Activated naive CD4-positive, alpha-beta T cell treated with anti-CD3 and anti-CD28 coated beads, Interleukin-2, amount 50 U/mL, for 16 hours (primary cell): ENCODE measurements around the gene NEUROD2.
"Not testable (repeated sequence)": the region's sequence is repeated elsewhere in the genome, so short reads cannot be mapped to it uniquely, and the experiment has no call there.

ENCODE experiments used
- DNase-seq: peaks from one replicate; pipeline ENCODE4 v3.0.0-alpha.2; 2020

Gene NEUROD2

DNA sequence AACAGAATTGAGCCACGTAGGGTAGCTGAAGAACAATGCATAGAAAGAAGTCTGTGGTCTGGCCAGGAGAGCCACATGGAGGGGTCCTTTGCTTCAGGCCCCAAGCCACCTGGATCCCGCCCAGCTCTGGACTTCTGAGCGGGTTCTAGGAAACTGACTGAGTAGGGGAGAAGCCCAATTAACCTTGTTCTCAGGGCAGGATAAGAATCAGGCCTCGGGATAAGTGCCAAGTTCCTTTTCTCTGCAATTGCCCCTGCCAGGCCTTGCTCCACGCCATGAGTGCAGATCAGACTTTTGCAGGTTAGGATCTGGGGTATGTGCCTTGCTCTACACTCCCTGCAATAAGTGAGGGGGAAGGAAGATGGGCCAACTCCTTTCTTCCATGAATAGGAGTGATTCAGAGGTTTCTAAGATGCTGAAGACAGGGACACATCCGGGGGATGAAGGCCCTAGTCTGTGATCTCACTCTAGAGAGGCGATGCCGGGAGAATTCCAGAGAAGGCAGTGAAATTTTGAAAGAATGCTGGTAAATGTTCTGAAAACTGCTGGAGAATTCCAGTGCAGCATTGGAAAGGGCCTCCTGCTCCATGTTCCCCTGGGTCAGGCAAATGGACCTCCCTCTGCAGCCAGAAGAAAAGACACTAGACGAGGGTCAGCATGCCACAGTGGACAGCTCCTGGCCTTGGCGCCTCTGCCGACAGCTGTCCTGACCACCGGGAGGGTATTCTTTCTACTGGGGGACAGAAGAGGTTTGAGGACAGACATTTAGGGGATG lies 5.8 kb downstream of the NEUROD2 start:
- DNase-seq: no peak

DNA sequence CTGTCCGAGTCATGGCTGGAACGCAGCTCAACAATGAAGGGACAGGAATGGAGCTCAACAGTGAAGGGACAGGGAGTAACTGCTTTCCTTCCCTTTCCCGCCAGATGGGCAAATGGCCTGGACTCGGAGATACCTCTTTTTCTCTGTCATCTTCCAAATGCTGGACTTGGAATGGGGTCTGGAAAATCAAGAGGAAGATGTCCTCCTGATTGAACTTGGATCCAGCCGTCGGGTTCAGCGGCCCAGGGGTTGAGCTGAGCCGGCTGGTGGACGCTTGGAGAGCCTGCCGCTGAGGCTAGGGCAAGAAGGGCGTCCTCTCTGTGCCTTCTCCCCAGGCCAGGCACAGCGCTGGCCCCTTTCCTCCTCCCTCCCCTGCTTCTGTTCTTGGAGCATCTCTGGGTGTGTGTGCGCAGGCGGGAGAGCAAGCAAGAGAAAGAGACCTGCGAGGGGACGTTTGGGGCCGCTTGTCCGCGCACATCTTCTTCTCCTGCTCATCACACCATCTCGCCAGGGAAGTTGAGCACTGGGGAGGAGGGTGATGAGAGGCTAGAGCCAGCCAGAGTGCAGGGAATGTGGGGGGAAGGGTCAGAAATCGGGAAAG lies 6.6 kb downstream of the NEUROD2 start:
- DNase-seq: no peak

DNA sequence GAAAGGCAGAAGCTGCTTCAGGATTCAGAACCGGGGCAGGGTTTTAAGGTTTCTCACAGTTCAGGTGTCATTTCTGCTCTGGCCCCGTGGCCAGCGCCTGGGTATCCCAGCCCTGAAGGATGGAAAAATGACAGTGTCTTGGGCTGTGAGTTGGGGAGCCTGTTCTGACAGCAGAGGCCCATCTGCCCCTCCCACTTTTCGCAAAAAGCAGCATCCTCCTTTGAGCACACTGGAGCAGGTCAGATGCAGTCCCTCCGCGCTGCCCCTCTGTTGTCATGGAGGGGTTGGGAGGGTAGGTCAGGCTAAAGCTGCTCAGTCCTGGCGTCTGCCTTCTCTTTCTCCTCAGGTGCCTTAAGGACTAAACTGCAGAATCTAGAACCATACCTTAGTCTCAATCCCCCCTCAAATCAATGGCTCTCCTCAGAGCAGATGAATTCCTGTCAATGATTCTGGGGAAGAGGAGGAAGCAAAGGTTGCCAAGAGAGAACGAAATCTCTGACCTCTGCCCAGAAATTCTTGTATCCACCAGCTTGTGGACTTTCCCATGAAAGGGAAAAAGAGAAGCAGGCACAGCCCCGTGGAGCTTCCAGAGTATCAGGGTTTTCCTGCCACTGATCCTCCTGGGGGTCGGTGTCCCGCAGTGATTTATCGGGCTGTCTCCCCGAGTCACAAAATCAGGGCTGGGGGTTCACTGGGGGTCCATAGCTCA lies 7.3 kb downstream of the NEUROD2 start:
- DNase-seq: no peak

DNA sequence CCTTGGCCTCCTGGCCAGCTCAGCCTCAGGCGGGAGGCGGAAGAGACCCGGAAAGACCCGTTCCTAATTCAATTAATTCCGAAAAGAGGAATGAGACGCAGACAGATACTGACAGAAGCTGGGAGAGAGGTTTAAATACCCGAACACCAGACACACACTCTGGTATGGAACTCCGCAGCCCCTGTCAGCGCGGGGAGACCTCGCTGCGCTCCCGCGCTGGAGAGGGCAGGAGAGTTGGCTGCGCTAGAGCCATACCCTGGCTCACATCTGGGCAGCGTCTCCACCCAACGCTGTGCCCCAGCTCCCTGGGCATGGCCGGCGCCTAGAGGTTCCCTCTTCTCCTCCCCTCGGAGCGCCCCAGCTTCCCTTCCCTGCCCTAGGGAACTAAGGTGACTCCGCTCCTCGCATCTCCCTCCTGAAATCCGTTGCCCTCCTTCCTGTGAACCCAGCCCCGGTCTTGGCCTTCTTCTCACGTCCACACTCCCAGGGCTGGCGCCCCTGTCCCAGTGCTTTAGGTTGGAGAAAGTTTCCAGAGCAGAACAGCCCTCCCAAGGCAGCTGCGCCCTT lies 8.0 kb downstream of the NEUROD2 start:
- DNase-seq: no peak

DNA sequence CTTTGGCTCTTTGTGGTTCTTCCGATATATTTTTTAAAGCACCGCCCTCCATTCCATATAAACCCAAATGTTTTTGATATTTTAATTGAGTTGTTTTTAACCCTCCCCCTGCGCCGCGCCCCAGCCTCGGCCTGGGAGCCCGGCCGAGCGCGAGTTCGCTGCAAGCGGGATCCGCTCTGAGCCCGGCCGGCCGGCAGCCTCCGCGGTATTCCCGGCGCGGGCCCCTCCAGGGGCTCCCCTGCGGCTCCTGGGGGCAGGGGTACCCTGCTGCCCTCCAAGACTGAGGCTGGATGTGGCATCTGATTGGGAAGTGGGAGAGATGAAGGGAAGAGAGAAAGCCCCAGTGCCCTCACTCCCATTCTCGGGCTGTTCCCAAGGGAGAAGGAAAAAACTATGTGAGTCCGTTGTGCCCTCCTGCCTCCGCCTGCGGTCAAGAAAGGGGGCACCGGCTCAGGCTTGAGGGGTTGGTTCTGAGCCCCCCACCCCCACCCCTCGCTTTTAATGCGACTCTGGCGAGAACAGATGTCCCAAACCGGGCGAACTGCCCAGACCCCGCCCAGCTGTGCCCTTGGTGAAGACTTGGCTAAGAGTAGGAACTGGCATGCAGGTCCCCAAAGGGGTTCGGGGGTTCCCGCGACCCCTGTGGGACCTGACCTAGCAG lies 8.6 kb downstream of the NEUROD2 start:
- DNase-seq: no peak

DNA sequence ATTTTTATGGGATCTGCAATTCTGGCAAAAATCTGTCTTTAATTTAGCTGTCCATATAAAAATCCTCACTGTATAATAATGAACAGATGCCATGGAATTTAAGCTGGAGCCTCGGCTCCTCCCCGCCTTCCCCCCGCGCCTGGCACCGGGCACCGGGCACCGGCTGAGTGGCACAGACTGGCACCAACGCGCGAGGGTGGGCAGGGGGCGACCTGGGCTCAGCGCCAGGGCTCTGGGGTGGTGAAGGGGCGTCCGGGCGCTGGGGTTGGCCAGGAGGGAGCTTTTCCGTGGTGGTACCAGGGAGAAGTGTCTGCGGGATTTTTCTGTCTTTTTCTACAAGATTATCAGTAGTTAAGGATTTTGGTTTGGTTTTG lies 9.1 kb downstream of the NEUROD2 start:
- no peak for DNase-seq

DNA sequence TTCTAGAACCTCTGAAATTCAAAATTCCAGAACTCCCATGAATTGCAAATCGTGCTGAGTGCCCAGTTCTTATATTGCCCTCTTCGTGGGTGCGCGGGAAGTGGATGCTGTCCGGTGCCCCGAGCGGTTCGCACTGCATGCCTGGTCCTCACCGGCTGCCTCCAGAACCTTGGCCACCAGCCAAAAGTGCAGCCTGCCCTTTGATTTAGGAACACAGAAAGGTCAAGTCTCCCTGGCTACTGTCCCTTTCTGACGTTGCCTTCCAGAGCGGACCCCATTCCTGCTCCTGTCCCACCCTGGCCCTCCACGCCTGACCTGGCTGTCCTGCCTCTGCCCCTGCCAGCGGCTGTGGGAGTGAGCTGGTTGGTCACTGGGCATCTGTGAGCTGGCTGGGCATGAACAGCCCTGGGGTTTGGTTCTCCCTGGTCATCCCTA lies 9.7 kb downstream of the NEUROD2 start:
- no peak for DNase-seq

DNA sequence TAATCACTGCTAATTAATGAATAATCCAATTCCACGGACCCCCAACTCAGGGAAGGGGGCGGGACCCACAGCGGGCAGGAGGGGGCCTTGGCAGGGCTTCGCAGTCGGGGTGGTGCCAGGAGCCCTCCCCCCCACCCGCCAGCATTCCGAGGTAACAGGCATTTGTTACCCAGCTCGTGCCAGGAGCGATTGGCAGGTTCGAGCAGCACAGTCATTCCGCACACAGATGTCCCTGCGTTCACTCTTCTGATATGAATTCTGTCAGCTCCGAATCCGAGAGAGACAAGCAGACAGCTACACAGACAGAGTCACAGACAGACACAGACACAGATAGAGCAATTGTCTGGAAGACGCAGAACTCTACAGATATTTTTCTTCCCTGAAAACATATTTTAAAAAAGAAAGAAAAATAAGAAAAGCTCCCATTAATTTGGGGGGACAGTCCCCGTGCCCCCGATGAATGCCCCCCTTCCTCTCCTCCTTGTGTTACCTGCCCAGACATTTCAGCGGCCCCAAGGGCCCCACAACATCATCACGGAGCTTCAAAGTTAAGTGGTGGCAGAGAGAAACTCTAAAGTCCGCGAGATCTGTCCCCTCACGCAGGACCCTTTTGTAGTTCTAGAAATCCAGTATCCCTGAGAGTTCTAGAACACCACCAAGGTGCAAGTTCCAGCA lies 10.2 kb downstream of the NEUROD2 start:
- no peak for DNase-seq

DNA sequence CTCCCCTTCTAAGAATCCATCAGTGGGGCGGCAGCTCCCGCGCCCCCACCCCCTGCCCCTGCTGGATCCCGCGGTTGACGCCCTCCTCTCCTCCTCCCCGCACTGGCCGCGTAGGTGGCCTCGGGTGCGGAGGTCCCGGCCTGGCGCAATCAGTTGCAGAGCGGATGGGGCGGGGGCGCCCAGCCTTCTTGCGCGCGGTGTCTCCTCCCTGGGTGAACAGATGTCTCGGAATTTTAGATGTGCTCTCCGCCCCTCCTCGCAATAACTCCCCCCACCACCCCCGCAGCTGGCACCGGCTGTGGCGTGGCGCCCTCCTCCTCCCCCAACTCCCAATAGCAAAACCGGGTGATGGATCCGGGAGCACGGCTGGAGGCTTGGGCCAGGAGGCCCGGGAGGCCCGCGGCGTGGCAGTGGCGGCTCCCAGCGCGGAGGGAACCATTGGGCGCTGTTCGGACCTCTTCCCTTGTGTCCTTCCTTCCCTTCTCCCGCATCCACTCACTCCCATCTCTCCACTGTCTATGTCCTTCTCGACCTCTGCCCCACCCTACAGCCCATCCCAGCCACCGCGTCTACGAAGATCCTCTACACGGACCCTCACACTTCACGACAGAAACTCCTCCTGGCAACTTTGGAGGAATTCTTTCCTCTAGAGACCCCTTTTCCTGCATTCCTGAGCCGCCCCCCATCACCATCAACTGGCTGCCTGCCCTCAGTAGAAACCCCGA lies 11.0 kb downstream of the NEUROD2 start:
- no peak for DNase-seq

DNA sequence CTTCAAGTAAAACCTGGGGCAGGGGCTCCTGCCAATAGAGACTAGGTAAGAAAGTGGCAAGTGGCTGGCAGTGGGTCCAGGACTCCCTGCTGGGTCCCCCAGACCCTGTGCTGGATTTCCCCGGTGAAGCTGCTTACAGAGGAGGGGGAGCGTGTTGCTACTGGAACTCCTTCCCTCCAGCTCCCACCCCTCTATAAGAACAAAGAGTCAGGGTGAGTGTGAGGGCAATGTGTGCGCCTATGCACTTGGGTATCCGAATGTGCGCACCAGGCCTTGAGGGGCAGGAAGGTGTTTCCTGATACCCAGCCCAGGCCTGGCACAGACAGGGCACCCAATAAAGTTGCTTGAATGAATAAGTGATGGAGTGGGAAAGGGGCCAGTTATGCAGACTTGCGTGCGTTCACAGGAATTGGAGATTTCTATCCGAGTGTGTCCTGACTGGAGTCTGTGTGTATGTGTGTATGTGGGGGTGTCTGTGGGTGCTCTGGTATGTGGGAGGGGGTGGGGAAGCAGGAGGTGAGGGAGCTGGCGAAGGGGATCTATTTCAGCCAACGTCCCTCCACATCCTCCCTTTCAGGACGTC lies 11.7 kb downstream of the NEUROD2 start:
- no peak for DNase-seq

DNA sequence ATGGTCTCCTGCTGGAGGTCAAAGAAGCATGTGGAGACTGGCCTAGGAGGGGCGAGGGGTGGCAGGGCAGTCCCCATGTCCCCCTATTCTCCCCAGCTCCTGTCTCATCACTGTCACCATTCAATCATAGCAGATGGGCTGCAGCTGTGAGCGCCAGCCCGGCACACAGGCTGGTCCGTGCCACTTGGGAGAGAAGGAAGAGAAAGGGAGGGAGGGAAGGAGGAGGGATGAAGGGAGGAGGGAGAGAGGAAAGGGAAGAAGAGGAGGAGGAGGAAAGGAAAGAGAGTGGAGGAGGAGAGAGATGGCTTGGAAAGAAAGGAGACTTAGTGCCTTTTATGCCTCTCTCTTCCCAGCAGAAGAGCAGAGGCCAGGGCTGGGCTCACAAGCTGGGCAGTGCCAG lies 12.4 kb downstream of the NEUROD2 start:
- no peak for DNase-seq

DNA sequence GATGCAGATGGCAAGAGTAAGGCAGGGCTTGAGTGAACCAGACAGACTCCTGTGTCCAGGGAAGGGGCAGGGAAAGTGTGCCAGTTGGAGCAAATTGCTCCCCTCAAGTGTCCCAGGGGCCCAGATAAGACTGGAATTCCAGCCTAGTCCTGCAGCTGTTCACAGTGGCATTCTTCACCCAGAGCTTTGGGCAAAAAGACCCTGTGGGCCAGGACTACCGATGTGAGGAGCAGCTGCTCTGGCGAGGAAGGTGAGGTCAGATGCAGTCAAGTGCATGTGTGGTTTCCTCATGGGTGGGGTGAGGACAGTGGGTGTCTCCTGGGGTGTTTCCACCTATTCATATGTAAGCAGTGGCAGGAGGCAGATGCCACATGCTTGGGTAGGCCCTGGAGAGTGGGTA lies 14.3 kb downstream of the NEUROD2 start:
- no peak for DNase-seq

DNA sequence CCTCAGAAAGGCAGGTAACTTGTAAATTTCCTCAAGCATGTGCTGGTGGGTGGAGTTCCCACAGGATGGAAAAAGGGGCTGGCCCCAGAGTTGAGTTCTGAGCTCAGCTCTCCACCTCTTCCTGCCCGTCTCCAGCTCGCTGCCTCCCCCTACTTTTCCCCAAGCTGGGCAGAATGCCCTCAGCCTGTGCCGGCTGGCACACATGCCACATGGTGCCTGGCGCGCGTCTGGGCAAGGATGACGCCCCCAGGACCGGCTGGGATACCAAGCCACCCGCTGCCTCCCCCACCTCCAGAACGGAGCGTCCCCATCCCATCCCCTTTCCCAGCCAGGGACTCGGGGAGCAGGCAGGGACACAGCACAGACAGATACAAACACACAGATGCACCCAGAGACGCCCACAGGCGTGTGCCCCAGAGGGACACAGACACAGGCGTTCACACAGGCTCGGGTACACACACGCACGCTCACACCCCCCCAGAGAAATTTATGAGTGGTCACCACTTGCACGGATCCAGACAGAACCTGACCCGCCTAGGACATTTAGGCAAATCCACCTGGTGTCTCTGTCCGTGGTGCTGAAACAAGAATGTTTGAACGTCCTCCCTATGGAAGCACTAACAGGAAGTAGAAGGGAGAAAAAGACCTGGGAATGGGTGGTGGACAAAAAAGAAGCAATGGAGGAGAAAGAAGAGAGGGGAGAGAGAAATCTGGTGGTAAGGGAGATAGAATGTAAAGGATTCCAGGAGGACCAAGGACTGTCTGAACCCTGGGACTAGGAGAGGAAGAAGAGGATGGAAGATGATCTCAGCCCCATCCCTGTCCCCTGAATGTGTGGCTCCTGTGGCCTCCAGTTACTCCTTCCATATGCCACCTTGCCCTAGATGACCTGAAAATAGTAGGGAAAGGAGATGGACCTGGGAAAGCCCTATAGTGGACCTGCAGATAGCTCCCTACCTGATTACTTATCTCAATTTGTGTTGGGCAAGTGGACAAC lies 15.5 kb downstream of the NEUROD2 start:
- no peak for DNase-seq

DNA sequence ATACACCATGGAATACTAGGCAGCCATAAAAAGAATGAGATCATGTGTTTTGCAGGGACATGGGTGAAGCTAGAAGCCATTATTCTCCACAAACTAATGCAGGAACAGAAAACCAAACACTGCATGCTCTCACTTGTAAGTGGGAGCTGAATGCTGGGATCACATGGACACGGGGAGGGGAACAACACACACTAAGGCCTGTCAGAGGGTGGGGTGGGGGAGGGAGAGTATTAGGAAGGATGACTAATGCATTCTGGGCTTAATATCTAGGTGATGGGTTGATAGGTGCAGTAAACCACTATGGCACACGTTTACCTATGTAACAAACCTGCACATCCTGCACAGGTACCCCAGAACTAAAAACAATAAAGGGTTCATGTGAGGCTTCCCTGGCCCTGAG lies 17.5 kb downstream of the NEUROD2 start:
- not testable (repeated sequence) for DNase-seq

DNA sequence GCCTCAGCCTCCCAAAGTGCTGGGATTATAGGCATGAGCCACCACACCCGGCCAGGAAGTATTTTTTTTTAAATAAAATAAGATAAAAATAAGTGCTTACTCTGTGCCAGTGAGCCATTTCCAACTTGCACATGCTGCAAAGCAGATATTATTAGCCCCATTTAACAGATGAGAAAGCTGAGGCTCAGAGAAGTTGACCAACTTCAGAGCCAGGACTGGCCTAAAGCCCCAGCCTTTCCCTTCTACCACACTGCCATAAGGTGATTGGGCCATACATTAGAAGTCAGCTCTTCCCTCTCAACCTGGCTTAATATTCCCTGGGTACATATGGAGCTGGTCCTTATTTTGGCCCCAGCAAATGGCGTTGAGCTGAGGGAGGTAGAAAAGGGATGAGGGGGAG lies 25.1 kb downstream of the NEUROD2 start:
- DNase-seq: no peak

DNA sequence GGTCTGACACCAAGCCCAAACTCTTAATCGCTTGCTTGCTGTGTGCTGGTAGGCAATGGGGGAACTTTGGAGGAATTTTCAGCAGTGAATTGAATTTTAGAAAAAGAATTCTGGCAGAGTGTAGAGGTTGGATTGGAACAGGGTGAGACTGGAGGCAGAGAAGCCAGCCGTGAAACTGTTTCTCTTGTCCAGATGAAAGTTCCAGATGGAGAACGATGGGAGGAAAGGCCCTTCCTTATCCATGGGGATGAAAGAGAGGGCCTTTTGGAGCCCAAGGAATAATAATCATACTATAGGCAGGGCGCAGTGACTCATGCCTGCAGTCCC lies 26.0 kb downstream of the NEUROD2 start:
- no peak for DNase-seq

DNA sequence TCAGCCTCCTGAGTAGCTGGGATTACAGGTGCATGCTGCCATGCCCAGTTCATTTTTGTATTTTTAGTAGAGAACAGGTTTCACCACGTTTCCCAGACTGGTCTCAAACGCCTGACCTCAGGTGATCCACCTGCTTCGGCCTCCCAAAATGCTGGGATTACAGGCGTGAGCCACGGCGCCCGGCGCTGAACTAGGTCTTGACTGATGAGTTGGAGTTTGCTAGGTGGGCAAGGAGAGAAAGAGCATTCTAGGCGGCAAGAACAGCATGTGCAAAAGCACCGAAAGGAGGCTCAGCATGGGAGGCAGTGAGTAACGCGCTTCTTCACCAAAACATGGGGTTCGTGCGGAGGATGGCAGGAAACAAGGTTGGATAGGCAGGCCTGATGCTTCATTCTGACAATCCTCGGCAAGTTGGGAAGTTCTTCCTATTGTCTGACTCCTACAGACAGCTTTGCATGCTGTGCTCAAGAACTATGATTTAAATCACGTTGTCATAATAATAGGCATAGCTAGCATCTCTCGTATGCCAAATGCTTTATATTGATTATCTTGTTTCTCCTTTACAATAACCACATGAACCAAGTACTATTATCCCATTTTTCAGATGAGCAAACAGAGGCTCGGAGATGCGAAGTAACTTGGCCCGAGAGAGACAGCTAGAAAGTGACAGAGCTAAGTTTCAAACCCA lies 26.5 kb downstream of the NEUROD2 start:
- DNase-seq: no peak

DNA sequence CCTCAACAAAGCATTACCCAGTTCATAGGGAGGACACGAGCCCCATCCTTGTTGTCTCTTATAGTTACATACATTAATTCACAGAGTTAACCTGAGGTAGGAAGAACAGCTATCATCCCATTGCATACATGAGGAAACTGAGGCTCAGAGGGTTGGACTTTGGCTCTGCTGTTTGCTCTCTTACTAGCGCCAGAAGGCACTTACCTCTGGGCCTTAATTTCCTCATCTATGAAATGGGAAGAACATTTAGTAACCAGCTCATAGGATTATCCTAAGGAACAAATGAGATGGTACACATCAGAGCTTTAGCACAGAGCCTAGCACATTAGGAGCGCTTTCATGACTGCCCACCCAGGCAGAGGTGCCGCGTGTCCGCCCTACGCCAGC lies 27.6 kb downstream of the NEUROD2 start:
- DNase-seq: no peak

DNA sequence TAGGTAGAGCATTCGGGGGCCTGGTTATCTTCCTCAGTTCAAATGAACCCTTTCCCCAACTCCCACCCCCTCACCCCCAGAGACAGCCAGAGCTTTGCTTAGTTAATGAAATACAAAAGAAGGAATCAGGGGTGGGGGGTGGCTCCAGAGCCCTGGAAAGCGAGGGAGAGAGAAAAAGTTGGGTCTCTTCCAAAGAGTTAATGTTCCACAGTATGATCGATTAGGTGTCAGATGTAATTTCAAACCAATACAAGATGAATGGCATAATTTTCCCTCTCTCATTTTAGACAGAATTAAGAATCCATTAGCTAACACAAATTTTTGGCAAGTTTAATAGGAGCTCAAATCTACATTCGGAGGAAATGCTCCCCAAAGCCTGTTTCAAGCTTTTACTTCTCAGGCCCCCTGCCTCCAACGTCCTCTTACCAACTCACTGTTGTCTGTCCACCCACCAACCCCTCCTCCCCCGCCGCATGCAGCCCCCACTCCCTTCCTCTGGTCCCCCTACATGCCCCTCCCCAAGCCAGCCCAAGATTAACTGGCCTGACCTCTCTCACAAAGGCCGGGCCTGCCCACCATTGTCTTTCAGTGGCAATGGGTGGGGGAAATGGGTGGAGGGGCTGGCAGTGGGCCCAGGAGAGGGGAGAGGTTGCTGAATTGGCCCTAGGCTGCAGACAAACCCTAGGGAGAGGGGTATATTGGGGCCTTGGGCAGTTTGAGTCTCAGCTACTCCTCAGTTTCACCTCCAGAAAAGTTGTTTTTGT lies 28.2 kb downstream of the NEUROD2 start:
- no peak for DNase-seq
